Measurements from ENCODE around the gene FAM13B. TPM values are rescaled to one million over a fixed set of nuclear protein-coding genes. Genes with fewer than 3 reads are reported as not detected.

Gene FAM13B
- total RNA-seq, 1 donor from 2014 or later: 84.1 TPM

GRCh38 chr5:137894586-137894985 lies 138.3 kb downstream of the FAM13B start:
- POLR2A ChIA-PET: no interaction called here
- no peak for TF ChIP-seq CTCF (IDR thresholded peaks at IDR 0.05)
- Mint-ChIP-seq H3K4me1 (peaks cover 44% of the 10 kb centered on the region), H3K4me3 (no peak overlapping the region), H3K36me3 (ENCODE audit: low read depth) (no peaks in the 10 kb centered on the region), H3K9me3 (no peaks in the 10 kb centered on the region), H3K27ac (no peak overlapping the region), H3K27me3 (no peaks in the 10 kb centered on the region)
- CTCF ChIA-PET: no interaction called here
- no peak for ATAC-seq (ENCODE audit: low read depth)
- intact Hi-C loops (cut with micrococcal nuclease): no loop called here
- no peak for DNase-seq

GRCh38 chr5:137891849-137892248 lies 141.0 kb downstream of the FAM13B start:
- peaks cover 43% of the 10 kb centered on the region for H3K4me1 Mint-ChIP-seq
- no peak for ATAC-seq (ENCODE audit: low read depth)
- TF ChIP-seq CTCF (IDR thresholded peaks at IDR 0.05): no peak
- H3K27ac Mint-ChIP-seq: no peak overlapping the region
- DNase-seq: no peak
- peaks cover 2% of the 10 kb centered on the region for H3K36me3 Mint-ChIP-seq (ENCODE audit: low read depth)
- no peak overlapping the region for H3K4me3 Mint-ChIP-seq
- intact Hi-C loops (cut with micrococcal nuclease): no loop called here
- no peaks in the 10 kb centered on the region for H3K9me3 Mint-ChIP-seq
- no peaks in the 10 kb centered on the region for H3K27me3 Mint-ChIP-seq
- POLR2A ChIA-PET: interaction anchor here (0.6 to 4.0 kb wide), 3 partner anchors 8 to 138 kb away, joined by 3 to 46 read pairs (median 7); partner anchors contain the start of gene HNRNPA0
- CTCF ChIA-PET: no interaction called here

- no peak for ATAC-seq (ENCODE audit: low read depth)
- no peak overlapping the region for H3K27ac Mint-ChIP-seq
- no peak for DNase-seq
- ChIA-PET POLR2A (interaction anchor here (0.8 to 4.0 kb wide), 3 partner anchors 9 to 137 kb away, joined by 3 to 46 read pairs (median 16); partner anchors contain the start of gene HNRNPA0), CTCF (interaction anchor here (1.0 to 1.4 kb wide), 3 partner anchors 10 to 178 kb away, joined by 3 read pairs; no protein-coding TSS in a partner anchor)
- no peak overlapping the region for H3K4me3 Mint-ChIP-seq
- intact Hi-C loops (cut with micrococcal nuclease): no loop called here
- no peaks in the 10 kb centered on the region for H3K9me3 Mint-ChIP-seq
- TF ChIP-seq CTCF (IDR thresholded peaks at IDR 0.05): no peak
- peaks cover 2% of the 10 kb centered on the region for H3K36me3 Mint-ChIP-seq (ENCODE audit: low read depth)
- peaks cover 41% of the 10 kb centered on the region for H3K4me1 Mint-ChIP-seq
- H3K27me3 Mint-ChIP-seq: no peaks in the 10 kb centered on the region
Observed at GRCh38 chr5:137890845-137891244, 142.0 kb downstream of the FAM13B start.

- peak within 1 kb of the TSS; percentile 96 for H3K27ac Mint-ChIP-seq
- peak; percentile 84 for DNase-seq
- CTCF ChIA-PET: interaction anchor here (0.6 to 3.0 kb wide), 5 partner anchors 10 to 138 kb away, joined by 3 to 16 read pairs (median 4); no protein-coding TSS in a partner anchor
- TF ChIP-seq CTCF (IDR thresholded peaks at IDR 0.05): no peak
- peak within 1 kb of the TSS; percentile 92 for H3K4me3 Mint-ChIP-seq
- no peaks in the 10 kb centered on the region for H3K9me3 Mint-ChIP-seq
- ATAC-seq (ENCODE audit: low read depth): peak; percentile 98
- intact Hi-C loops (cut with micrococcal nuclease): loop anchor here (1.0 to 10.0 kb wide), 7 partner anchors 8 to 446 kb away; partner anchors contain the start of genes BRD8, CDC25C, FAM53C and HNRNPA0
- no peaks in the 10 kb centered on the region for H3K27me3 Mint-ChIP-seq
- peaks cover 32% of the 10 kb centered on the region for H3K4me1 Mint-ChIP-seq
- H3K36me3 Mint-ChIP-seq (ENCODE audit: low read depth): peaks cover 2% of the 10 kb centered on the region
- POLR2A ChIA-PET: interaction anchor here (0.6 to 4.0 kb wide), 21 partner anchors 9 to 144 kb away, joined by 3 to 46 read pairs (median 5); partner anchors contain the start of genes FAM13B and HNRNPA0
Observed at GRCh38 chr5:137888863-137889759, 143.8 kb downstream of the FAM13B start, which contains the start of gene PKD2L2. Gene PKD2L2, plus strand, starts transcription at chr5:137889457. Its CDS starts 35 bp downstream, at chr5:137889492.

Measured in activated B cell treated with CpG ODN at 0.5 μM for 24 hours (primary cell).